ENCODE results near the gene AVP. TPM values are rescaled to one million over a fixed set of nuclear protein-coding genes. Genes with fewer than 3 reads are reported as not detected.

AVP gene
- total and polyA plus RNA-seq, 2 of the 13 experiments (the other 11 are each of a cell fraction or from before 2014, with no cell fraction given): 0.12 TPM; not detected in 1

DNA sequence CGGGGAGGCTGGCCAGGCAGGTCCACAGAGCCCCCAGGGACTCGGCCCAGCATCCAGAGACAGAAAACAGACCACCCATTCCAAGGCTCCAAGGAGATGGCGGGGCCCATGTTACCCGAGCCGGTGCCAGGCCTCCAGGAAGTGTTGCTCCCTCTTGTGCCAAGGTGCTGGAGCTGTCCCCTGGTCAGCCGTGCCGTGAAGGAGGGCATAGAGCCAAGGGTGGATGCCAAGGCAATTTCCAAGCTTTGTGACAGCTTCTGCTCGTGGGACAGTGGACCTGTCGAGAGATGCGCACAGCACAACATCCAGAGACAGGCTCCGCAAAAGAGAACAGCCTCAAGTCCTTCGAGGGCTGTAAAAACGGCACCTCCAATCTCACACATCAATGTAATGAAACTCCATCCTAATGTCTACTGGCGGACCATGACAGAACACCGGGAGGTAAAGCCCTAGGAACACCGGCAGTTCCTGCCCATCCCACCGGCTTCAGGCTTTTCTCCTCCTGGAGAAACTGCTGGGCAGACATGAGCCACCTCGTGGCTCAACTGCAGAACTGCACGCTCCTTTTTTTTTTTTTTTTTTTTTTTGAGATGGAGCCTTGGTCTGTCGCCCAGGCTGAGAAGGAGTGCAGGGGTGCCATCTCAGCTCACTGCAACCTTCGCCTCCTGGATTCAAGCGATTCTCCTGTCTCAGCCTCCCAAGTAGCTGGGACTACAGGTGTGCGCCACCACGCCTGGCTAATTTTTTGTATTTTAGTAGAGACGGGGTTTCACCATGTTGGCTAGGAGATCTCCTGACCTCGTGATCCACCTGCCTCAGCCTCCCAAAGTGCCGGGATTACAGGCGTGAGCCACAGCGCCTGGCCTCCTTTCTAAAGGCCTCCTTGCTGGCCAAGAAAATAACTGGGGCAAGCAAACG lies 30.9 kb upstream of the AVP start:
- FAIRE-seq (peak; percentile 73), ATAC-seq (peak; percentile 62), DNase-seq (ENCODE audit: low spot score) (peak; percentile 72)
- no peaks in the 10 kb centered on the region for H3K27me3 ChIP-seq (ENCODE audit: control insufficient read depth in 1 of 2, insufficient read depth in 2 of 2, low read length in 2 of 2)
- H3K36me3 ChIP-seq (replicated peaks in 1 of 2; ENCODE audit: control insufficient read depth in 1 of 2, insufficient read depth in 2 of 2, low read length in 2 of 2): peaks cover 0 to 8% of the 10 kb centered on the region in 2 experiments; a peak in 1 of 5 replicates
- no TSS peak for BruUV-seq (replicated peaks)
- no peak overlapping the region for H3K9ac ChIP-seq (ENCODE audit: insufficient read depth, low read depth, low read length)
- ChIA-PET POLR2A (interaction anchor here (0.6 kb wide), 1 partner anchor 38 kb away, joined by 3 read pairs; no protein-coding TSS in a partner anchor), CTCF (ENCODE audit: low intra/inter-chr PET ratio, low total read pairs) (interaction anchor here (1.0 to 5.3 kb wide), 5 partner anchors 11 to 62 kb away, joined by 3 to 47 read pairs (median 4); no protein-coding TSS in a partner anchor)
- no peaks in the 10 kb centered on the region for H3K9me3 ChIP-seq (ENCODE audit: low read length)
- H3K79me2 ChIP-seq (ENCODE audit: insufficient read depth, low read length): no peaks in the 10 kb centered on the region
- intact Hi-C loops (cut with micrococcal nuclease; ENCODE audit: unreplicated experiment) (loop anchor here (1.0 to 5.0 kb wide), 3 partner anchors 12 to 61 kb away; no protein-coding TSS in a partner anchor), in situ Hi-C loops (cut with HindIII; ENCODE audit: extremely low pct_ligation_motif_present, low pct_unique_long_range_greater_than_20kb) (loop anchor here (10.0 kb wide), 1 partner anchor 61 kb away; no protein-coding TSS in a partner anchor)
- no peak overlapping the region for H2AFZ ChIP-seq (ENCODE audit: low read length)
- no peaks in the 10 kb centered on the region for H4K20me1 ChIP-seq (ENCODE audit: insufficient read depth, low read length)
- 56% methylated on average over 28 of the region's 30 CpGs for WGBS (ENCODE audit: low lambda C conversion rate)
- no peak overlapping the region for H3K27ac ChIP-seq (ENCODE audit: extremely low read length, insufficient read depth, low read length)
- no peak overlapping the region for H3K4me2 ChIP-seq (ENCODE audit: low read depth, low read length)
- H3K4me1 ChIP-seq (ENCODE audit: insufficient read depth, low read length): peaks cover 45% of the 10 kb centered on the region
- H3K4me3 ChIP-seq (replicated peaks in 1 of 3; ENCODE audit: insufficient read depth in 1 of 3, low read depth in 2 of 3, low read length in 3 of 3): no peak overlapping the region
- no peak for TF ChIP-seq ZNF550 (CRISPR knock-in tag; IDR thresholded peaks at IDR 0.05; ENCODE audit: borderline replicate concordance)
- no peak for TF ChIP-seq SMARCC2 (IDR thresholded peaks at IDR 0.05)
- TF ChIP-seq TCF12 (IDR thresholded peaks at IDR 0.05): no peak
- TF ChIP-seq TCF12 (CRISPR knock-in tag; IDR thresholded peaks at IDR 0.05): no peak
- TF ChIP-seq RFX3 (CRISPR knock-in tag; IDR thresholded peaks at IDR 0.05): no peak
- no peak for TF ChIP-seq YEATS2 (CRISPR knock-in tag; IDR thresholded peaks at IDR 0.05; ENCODE audit: borderline replicate concordance)
- TF ChIP-seq, protein P1, sequence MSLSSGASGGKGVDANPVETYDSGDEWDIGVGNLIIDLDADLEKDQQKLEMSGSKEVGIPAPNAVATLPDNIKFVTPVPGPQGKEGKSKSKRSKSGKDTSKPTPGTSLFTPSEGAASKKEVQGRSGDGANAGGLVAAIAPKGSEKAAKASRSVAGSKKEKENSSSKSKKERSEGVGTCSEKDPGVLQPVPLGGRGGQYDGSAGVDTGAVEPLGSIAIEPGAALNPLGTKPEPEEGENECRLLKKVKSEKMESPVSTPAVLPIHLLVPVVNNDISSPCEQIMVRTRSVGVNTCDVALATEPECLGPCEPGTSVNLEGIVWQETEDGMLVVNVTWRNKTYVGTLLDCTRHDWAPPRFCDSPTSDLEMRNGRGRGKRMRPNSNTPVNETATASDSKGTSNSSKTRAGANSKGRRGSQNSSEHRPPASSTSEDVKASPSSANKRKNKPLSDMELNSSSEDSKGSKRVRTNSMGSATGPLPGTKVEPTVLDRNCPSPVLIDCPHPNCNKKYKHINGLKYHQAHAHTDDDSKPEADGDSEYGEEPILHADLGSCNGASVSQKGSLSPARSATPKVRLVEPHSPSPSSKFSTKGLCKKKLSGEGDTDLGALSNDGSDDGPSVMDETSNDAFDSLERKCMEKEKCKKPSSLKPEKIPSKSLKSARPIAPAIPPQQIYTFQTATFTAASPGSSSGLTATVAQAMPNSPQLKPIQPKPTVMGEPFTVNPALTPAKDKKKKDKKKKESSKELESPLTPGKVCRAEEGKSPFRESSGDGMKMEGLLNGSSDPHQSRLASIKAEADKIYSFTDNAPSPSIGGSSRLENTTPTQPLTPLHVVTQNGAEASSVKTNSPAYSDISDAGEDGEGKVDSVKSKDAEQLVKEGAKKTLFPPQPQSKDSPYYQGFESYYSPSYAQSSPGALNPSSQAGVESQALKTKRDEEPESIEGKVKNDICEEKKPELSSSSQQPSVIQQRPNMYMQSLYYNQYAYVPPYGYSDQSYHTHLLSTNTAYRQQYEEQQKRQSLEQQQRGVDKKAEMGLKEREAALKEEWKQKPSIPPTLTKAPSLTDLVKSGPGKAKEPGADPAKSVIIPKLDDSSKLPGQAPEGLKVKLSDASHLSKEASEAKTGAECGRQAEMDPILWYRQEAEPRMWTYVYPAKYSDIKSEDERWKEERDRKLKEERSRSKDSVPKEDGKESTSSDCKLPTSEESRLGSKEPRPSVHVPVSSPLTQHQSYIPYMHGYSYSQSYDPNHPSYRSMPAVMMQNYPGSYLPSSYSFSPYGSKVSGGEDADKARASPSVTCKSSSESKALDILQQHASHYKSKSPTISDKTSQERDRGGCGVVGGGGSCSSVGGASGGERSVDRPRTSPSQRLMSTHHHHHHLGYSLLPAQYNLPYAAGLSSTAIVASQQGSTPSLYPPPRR (CRISPR knock-in tag; IDR thresholded peaks at IDR 0.05; ENCODE audit: borderline replicate concordance): peak; percentile 53; the same call in 1 of the 2 replicates
- peak; percentile 48; the same call in 1 of the 2 replicates for TF ChIP-seq ZZZ3 (CRISPR knock-in tag; IDR thresholded peaks at IDR 0.05; ENCODE audit: borderline replicate concordance)
- TF ChIP-seq ZNF878 (CRISPR knock-in tag; IDR thresholded peaks at IDR 0.05): no peak
- no peak for TF ChIP-seq ZNF543 (CRISPR knock-in tag; IDR thresholded peaks at IDR 0.05)
- TF ChIP-seq ZNF17 (CRISPR knock-in tag; IDR thresholded peaks at IDR 0.05): 0 out of 2 replicates have a peak, but pooled peaks have one; percentile 52
- TF ChIP-seq ZNF30 (CRISPR knock-in tag; IDR thresholded peaks at IDR 0.05): 0 out of 2 replicates have a peak, but pooled peaks have one; percentile 37

Measured in HepG2 (cell line).